DMS53 treated with DMSO at 0.1 percent for 48 hours (cell line): ENCODE results near the gene ADGRB3.
A peak's percentile ranks its signal among the peaks of the same experiment; 100 is the strongest.
"Not testable (repeated sequence)": the region's sequence is repeated elsewhere in the genome, so short reads cannot be mapped to it uniquely, and the experiment has no call there.

Experiments
- DNase-seq: peaks from one replicate; lab custom pipeline; 2025; ENCODE audit not compliant: unreplicated experiment; lab: John Stamatoyannopoulos, UW

ADGRB3 gene

DNA sequence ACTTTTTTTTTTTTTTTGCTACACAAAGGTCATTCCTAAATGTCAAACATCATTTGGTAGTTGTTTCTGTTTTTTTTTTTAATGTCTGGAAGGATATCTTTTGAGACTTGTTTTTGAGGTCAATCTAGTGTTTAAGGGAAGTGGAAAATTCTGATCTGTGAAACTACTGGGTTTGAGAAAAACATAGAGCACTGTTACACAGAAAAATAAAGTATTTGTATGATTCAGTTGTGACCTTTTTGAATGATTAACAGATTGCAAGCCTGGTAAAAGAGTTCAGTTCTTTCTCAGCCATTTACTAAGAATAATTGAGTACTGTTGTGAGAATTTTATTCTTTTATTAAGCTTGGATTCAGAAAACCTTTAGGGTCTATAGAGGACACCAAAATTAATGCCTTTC lies 276.7 kb downstream of the ADGRB3 start:
- no peak for DNase-seq

DNA sequence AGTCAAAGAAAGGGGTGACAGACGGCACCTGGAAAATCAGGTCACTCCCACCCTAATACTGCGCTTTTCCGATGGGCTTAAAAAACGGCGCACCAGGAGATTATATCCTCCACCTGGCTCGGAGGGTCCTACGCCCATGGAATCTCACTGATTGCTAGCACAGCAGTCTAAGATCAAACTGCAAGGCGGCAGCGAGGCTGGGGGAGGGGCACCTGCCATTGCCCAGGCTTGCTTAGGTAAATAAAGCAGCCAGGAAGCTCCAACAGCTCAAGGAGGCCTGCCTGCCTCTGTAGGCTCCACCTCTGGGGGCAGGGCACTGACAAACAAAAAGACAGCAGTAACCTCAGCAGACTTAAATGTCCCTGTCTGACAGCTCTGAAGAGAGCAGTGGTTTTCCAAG lies 277.7 kb downstream of the ADGRB3 start:
- not testable (repeated sequence) for DNase-seq

DNA sequence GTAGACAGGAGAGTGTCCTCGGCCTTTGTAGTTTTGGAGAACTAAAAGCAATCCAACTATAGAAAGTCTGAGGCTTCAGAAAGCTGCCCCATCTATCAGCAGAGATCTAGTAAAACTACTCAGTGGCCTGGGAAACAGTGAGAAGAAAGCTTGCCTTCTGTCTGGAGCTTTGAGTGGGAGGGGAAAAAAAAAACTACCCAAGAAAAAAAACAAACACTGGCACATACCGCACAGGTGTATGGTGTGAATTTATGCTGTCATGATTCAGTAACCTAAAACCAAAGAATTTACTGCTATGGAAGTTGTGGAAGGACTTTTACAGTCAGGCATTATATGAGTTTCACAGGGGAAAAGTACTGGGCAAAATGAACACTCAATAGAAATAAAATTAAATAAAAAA lies 280.5 kb downstream of the ADGRB3 start:
- no peak for DNase-seq

DNA sequence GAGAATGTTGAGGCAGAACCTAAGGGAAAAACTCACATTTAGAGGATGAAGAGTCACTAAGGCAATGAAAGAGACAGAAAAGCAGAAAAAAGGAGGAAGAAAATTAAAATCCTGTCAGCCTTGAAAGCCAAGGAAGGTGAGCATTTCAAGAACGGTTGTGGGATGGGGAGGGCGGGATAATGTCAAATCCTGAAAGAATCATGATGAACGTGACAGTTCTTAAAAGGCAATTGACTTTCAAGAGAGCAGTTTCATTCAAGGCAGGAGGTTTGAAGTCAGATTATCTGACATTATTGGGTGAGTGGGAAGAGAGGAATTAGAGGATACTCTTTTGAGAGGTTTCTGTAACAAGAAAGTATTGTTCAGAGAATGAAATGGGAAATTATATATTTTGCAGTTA lies 284.5 kb downstream of the ADGRB3 start:
- DNase-seq, result no peak

DNA sequence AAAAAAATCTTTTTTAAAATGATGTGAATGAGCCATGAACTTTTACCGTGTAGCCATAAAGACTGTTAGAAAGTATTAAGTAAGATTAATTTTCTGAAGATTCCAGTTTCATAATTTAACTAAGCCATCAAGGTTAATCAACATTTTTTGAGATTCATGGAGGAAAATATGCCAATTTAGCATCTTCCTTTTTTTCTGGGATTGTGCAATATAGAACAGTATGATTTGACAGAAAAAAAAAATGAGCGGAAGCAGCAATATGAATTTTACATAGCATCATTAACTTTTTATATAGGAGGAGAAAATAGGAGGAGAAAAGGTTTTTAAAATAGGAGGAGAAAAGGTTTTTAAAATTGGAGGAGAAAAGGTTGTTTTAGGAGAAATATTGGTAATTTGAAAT lies 306.3 kb downstream of the ADGRB3 start:
- DNase-seq, result no peak

DNA sequence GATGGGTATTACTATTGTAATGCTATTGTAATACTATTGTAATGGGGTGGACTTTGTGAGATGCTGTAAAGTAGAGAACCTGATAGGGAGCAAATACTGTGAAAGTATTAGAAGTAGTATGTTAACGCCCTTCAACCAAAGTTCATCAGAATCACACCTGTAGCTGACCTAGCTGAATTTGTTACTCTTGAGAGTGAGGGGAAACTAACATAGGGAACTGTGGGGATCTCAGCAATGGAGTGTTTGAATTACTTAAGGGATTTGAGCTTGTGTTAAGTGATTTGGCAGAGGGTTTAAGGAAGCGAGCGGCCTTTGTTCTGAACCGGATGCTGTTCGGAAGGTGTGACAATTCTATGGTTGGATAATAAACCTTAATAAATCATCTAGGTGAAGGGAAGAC lies 312.6 kb downstream of the ADGRB3 start:
- DNase-seq, result no peak

DNA sequence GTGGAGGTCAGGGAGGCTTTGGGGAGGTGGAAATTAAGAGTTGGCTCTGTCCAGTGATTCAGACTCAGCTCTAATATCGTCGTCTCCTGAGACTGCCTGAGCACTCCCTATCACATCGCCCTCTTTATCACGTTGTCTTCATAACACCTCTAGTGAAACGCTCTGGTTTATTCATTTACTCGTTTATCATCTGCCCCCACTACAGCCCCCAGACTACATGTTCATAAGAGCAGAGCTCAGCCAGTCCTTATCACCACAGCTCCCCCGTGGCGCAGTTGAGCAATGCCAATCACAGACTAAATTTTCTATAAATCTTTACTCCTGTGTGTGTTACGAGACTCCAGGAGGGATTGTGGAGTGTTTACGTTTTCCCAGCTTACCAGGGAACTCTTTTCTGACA lies 316.2 kb downstream of the ADGRB3 start:
- no peak for DNase-seq

DNA sequence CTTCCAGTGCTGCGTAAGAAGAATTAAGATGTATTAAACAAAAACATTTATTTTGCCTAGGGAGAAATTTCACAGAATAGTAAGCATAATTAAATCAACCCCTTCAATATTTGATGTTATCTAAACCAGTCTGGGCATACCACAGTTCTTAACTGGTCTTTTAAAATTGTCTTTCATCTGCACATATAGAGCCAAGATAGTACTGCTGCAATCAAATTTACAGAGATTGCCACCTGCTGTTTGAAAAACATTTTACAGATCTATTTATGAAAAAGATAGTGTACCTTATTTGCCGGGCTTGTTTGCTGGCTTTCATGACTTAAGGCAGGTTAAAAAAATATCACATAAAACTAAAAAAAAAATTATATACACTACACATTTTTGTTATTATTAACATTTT lies 323.2 kb downstream of the ADGRB3 start:
- DNase-seq, result peak; percentile 45

DNA sequence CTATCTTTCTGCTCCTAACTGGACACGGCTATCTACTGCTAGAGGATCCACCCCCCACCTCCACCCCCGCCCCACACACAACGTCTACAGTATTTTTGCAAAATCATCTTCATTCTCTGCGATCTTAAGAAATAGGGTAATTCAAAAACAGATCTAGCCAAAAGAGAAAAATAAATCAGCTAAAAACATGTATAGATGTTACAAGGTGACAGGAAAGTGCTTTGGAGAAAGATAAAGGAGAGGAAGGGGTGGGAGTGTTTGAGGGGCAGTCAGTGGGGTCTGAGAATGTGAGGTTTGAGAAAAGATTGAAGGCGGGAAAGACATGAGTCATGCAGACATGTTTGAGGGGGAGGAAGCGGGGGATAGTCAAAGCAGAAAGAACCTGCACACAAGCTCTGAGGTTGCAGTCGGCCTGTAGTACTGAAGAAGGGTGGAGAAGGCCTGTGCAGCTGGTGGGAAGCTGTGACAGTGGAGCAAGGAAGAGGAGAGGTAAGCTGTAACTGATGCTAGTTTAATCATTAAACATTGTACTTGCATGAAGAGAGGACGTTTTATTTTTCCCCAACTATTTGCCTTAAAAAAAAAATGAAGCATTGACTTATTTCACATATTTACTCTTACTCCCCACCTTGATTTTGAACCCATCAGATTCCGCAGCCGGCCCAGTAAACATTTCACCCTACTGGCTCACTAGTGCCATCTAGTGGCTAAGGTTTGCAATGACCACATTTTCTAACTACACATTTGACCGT lies 332.6 kb downstream of the ADGRB3 start:
- peak; percentile 78 for DNase-seq

DNA sequence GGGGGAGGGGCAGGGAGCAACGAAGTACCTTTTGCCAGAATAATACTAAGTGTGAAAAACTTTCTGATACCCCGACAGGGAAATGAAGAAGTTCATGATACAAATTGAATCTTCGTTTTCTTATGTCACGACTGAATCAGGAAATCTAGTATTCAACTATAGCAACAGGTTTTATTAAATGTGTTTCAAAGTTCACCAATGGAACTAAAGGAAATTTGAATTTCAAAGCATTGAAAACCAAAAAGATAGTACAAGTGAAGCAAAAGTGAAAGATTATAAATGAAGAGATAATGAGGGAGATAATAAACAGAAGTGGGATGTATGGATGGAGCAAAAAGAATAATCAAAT lies 333.2 kb downstream of the ADGRB3 start:
- DNase-seq, result no peak

DNA sequence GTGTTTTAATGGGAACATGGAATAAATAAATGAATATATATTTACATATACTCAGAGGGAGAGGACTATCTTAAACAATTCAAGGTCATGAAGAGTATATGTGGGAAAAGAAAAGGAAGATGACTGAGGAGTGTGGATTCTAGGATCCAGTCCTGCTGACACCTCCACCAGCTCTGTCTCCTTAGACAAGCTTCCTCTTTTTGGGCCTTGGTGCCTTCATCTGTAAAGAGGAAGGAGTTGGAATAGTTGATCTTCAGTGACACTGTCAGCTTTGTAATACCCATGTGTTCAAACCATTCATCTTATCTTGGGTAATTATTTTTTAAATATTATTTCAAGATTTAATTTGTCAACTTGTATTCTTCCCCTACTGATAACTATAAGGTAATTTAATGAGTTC lies 338.0 kb downstream of the ADGRB3 start:
- no peak for DNase-seq

DNA sequence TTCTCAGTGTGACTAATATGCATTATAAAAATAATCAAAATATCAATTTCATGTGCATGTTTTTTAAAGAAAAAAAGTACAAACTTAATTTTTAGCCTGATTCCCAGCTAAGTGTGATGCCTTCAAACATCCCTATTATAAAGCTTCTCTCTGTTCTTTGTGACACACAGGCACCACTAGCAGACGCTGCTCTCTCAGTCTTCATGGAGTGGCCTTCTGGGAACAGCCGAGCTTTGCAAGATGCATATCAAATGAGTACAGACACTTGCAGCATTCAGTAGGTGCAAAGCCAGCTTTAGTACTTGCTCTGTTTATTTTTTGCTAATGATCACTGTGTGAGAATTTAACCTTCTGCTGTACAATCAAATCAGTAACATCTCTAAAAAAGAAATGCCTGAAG lies 340.0 kb downstream of the ADGRB3 start:
- peak; percentile 37 for DNase-seq

DNA sequence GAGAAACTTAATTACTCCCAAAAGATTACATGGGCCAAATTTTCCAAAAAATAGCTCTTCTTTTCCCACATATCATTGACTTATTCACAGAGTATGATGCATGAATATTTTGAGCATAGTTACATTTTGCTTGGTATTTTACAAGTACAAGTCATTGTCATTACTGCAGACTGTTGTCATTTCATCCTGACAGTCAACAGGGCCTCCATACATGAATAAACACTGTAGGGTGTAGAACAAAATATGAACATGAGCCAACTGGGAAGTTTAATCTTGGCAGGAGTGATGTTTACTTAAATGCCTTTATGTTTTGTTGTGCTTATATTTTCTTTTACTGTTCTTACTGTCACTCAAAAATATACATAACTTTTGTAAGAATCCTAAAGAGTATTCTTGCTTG lies 340.7 kb downstream of the ADGRB3 start:
- no peak for DNase-seq

DNA sequence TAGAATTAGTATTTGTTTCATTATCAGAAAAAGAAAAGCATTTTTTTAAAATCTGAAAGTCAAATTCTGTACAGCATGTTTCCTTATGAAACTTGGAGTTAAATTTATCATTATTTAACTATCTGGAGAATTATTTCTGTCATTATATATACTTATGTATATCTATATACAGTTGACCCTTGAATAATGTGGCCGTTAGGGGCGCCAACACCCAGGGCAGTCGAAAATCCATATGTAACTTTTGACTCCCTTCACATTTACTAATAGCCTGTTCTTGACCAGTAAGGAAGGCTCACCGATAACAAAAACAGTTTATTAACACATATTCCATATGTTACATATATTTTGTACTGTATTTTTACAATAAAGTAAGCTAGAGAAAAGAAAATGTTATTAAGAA lies 341.2 kb downstream of the ADGRB3 start:
- DNase-seq, result no peak

DNA sequence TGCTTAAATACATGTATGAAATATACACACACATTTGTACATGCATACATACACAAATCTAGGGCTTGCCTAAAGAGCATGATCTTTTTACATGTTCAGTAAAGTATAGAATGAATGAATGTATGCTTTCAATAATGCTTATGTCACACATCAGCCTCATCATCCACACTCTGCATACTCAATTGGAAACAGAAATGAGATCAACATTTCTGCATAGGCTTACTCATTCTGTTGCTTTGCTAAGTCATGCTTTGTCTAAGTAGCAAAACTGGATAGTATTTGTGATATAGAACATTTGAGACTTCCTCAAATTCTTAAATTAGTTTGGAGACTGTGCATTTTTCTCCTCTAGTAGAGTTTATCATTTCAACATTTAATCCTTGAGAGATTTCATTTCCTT lies 343.3 kb downstream of the ADGRB3 start:
- DNase-seq, result no peak

DNA sequence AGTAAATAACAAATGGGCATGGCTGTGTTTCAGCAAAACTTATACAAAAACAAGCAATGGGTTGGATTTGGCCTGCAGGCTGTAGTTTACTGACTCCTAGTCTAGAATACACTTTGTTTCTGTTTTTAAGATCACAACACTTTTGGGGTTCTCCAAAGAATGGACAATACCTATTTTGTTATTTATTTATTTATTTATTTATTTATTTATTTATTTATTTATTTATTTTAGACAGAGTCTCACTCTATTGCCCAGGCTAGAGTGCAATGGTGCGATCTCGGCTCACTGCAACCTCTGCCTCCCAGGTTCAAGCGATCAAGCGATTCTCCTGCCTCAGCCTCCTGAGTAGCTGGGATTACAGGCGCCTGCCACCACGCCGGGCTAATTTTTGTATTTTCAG lies 346.6 kb downstream of the ADGRB3 start:
- DNase-seq, result not testable (repeated sequence)

DNA sequence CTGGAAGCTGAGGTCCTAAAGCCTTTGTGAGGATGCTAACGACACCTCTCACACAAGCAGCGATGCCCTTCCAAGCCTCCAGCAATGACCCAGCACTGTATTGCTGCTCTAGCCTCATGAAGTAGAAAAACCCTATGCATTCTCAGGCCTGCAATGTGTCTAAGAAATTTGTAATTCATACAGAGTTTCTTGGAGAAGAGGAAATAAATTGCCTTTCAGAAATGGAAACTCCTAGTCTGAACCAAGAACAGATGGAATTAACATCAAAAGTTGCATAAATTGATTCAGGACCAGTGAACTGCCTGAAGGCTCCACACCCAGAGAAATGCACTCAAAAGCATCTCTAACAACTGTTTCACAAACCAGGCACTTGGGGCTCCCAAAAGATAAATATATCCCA lies 353.6 kb downstream of the ADGRB3 start:
- no peak for DNase-seq

DNA sequence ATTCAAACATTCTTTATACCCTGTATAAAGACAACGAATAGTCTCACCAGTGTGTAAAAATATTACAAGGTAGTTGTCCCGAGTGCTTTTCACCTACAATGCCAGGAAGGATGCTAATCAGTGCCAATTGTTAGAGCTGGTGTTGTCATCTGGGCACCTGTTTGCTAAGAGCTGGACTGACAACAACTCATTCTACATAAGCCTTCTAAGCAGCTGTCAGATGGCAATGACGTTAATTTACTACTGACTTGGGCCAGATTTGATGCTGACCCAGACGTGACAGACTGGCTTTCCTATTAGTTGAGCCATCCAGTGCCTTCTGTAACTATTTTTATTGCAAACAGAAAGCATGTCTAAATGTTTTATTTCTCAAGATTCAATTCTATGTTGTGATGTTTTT lies 355.2 kb downstream of the ADGRB3 start:
- no peak for DNase-seq

DNA sequence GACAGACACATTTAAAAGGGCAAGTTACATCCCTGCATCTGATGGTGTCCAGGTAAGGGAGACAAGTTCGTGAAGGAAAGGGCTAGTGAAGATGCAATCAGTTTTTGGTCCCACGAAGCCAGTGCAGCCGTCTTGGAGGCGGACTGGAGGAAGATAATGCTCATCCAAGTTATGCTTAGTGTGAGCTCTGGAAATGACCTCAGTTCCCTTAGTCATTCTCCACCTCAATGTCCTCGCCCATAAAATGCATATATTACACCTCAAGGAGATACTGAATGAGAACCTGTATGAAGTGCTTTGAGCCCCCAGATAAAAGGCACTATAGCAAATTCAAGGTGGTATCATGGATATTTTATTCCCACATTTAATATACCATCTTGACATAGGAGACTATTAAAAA lies 358.8 kb downstream of the ADGRB3 start:
- no peak for DNase-seq

DNA sequence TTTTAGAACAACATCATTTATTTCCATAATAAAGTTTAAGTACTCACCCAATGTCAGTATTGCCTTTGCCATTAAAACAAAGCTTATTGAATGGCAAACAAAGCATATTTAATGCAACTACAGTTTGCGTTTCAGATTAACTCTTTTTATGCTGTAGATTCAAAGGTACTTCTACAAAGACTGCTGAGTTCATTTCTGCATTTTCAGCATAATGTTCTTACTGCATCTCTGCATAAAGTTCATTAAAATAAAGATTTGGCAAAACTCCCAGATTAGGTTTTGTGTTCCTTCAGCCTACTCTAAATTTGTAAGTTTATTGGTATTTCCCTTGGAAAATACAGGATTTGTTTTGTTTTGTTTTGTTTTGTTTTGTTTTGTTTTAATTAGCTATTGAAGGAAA lies 359.4 kb downstream of the ADGRB3 start:
- DNase-seq, result no peak

DNA sequence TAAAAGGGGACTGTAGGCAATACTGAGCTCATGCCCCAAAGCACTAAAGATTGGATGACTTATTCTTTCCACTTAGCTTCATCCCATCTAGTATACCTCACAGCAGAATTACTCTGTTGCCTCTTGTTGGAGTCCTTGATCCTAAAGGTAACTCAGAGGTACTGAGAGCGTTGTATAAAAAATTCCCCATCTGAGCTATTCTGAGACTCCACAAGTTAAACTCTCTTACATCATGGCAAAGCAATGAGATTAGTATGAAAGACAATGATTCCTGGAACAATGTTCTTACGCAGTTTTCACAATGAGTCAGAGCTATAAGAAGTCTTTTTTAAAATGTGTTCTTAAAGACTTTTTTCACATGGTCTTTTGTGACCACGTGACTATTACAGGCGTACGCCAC lies 370.1 kb downstream of the ADGRB3 start:
- no peak for DNase-seq

DNA sequence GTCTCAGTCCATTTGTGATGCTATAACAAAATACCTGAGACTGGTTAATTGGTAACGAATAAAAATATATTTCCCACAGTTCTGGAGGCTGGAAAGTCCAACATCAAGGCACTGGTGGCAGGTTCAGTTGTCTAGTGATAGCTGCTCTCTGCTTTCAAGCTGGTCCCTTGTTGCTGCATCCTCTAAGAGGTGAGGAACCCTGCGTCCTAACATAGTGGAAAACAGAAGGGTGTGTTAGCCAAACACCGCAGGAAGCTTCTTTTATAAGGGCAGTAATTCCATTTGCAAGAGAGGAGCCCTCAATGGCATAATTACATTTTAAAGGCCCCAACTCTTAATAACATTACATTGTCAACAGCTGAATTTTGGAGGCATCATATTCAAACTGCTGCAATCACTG lies 372.7 kb downstream of the ADGRB3 start:
- no peak for DNase-seq

DNA sequence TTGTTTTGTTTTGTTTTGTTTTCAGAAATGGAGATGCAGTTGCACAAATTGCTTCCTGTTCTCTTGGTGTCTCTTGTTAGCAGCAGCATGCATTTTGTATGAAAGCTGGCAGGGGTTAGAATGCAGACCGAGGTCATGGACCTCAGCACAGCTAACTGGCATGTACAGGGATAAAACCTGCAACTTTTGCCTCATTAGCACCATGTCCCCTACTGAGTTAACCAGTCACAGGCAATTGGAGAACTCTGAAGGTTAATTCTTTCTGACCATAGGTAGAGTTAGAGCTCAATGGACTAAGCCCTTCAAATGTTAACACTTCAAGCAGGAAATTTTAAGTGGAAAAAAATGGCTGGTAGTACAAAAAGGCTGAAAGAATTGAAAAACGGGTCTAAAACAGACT lies 377.1 kb downstream of the ADGRB3 start:
- no peak for DNase-seq

DNA sequence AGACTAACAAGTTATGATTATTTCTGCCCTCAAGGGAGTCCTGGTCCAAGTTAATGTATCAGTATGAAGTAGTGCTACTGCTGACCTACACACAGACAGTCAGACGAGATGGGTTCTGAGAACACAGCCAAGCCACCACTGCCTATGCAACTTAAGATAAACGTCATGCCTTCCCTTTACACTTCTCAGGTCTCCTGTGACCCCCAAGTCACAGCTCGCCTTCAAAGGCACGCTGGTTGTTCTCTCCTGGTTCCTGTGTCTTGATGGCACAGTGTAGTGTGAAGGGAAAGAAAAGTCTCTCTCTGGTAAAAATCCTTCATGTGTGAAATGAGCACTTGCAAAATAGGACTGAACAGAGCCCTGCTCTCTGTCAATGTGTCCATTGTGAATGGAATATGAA lies 377.8 kb downstream of the ADGRB3 start:
- no peak for DNase-seq
